Panc1 (cell line): ENCODE measurements around the gene PTPRK. TPM values are rescaled to one million over a fixed set of nuclear protein-coding genes. Genes with fewer than 3 reads are reported as not detected.

Experiments used
- ATAC-seq: fragments of 200-7000 bp; cut with Tn5 transposase; 2 replicates; pipeline ENCODE4 v1.9.1; 2020; ENCODE audit warnings: mild to moderate bottlenecking, moderate library complexity
- BruUV-seq: library from RNA; stranded (reverse); fragments of 400-500 nt; replicated peaks from 2 replicates; lab custom pipeline; 2021; lab: Mats Ljungman, UMichigan
- CTCF ChIA-PET: fragments of 300-600 bp; sonication (Branson Sonifier 250); formaldehyde crosslinking; loops from one replicate; lab custom pipeline; 2022; ENCODE audit warnings: antibody characterized with exemption; lab: Charles Lee
- POLR2A ChIA-PET: fragments of 300-600 bp; sonication (Branson Sonifier 250); formaldehyde crosslinking; loops from one replicate; lab custom pipeline; 2022; ENCODE audit warnings: antibody characterized with exemption; lab: Charles Lee
- DNase-seq: peaks from one replicate; pipeline ENCODE4 v3.0.0-alpha.2; 2010; ENCODE audit warnings: low read depth, low spot score
- H3K27ac ChIP-seq: 2 replicates; pipeline ENCODE4 v1.5.1; 2011; ENCODE audit warnings: mild to moderate bottlenecking, low read length, inconsistent platforms
- H3K27me3 ChIP-seq: fragments of 200-500 bp; sonication (Bioruptor generic); 2 replicates; pipeline ENCODE4 v1.6.0; 2014; ENCODE audit warnings: low read length, inconsistent platforms; ENCODE audit not compliant: control insufficient read depth, insufficient read depth
- H3K36me3 ChIP-seq: fragments of 200-500 bp; sonication (Bioruptor generic); 2 replicates; pipeline ENCODE4 v1.5.1; 2014; ENCODE audit warnings: inconsistent platforms, mild to moderate bottlenecking, low read length, moderate library complexity; ENCODE audit not compliant: control insufficient read depth, insufficient read depth
- H3K4me1 ChIP-seq: 2 replicates; pipeline ENCODE4 v1.5.1; 2011; ENCODE audit warnings: inconsistent platforms, mild to moderate bottlenecking, low read length, moderate library complexity; ENCODE audit not compliant: control insufficient read depth, insufficient read depth
- H3K4me3 ChIP-seq, 2 experiments: 2 replicates each; pipeline ENCODE4 v1.5.1; 2011 to 2012; ENCODE audit warnings: low read depth in 2 of 2, low read length in 2 of 2, mild to moderate bottlenecking in 2 of 2, inconsistent platforms in 1 of 2, moderate library complexity in 1 of 2
- H3K9me3 ChIP-seq: fragments of 200-500 bp; sonication (Bioruptor generic); 2 replicates; pipeline ENCODE4 v1.5.1; 2014; ENCODE audit warnings: low read depth, mild to moderate bottlenecking, inconsistent platforms, low read length, moderate library complexity; ENCODE audit not compliant: control insufficient read depth, insufficient read depth
- SIN3A ChIP-seq: IDR thresholded peaks from 2 replicates; pipeline ENCODE4 v1.6.1; 2012; ENCODE audit warnings: low read depth, mild to moderate bottlenecking, low read length, moderate library complexity, borderline replicate concordance; ENCODE audit not compliant: insufficient read depth
- TCF7L2 ChIP-seq: IDR thresholded peaks from 2 replicates; pipeline ENCODE4 v1.6.1; 2011; ENCODE audit warnings: mild to moderate bottlenecking, low read depth, low read length, inconsistent platforms
- in situ Hi-C: cut with HindIII; loops from 2 replicates; pipeline ENCODE4 v1.10.0; 2016; ENCODE audit warnings: low sequenced_read_pairs, low pct_unique_long_range_greater_than_20kb
- intact Hi-C: fragments of 100-400 bp; cut with micrococcal nuclease; formaldehyde crosslinking; loops from one replicate; pipeline ENCODE4 v1.10.0; 2022; ENCODE audit not compliant: unreplicated experiment
- total RNA-seq: library from RNA; stranded (reverse); gene quantifications from one replicate; pipeline ENCODE4 v1.2.1, GENCODE V29; 2021; ENCODE audit not compliant: unreplicated experiment
- TF ChIP-seq, protein P1 (sequence below), 2 experiments: IDR thresholded peaks; 2 replicates each; pipeline ENCODE4 v1.6.1; 2011 to 2012; ENCODE audit warnings: low read depth in 2 of 2, control low read depth in 1 of 2, low read length in 1 of 2, mild to moderate bottlenecking in 1 of 2, moderate library complexity in 1 of 2; ENCODE audit not compliant: insufficient read depth in 1 of 2
- TF ChIP-seq, protein P2 (sequence below): fragments of 450-650 bp; IDR thresholded peaks from 2 replicates; pipeline ENCODE4 v1.5.1; 2017; ENCODE audit warnings: mild to moderate bottlenecking

Gene PTPRK
- total RNA-seq, 1 experiment from 2014 or later: 61.8 TPM

DNA sequence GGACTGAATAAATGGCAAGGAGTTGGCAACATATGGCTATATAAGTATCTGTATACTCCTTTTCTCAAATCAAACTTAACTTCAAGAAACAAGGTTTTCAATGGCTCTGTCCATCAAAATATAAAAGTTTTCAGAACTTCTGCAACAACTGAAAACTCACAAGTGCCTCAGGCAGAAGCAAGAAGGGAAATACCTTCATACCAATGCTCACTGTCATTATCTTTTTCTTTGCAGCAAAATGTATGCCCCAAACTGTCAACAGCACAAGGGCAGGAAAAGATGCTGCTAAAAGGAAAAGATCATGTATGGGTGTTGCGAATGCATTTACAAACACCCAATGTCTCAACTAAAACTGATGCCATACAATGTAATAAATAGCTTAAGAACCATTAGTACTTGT lies 45.9 kb downstream of the PTPRK start:
- CTCF ChIA-PET: no interaction called here
- Histone ChIP-seq H3K9me3 (no peaks in the 10 kb centered on the region), H3K4me1 (peaks cover 14% of the 10 kb centered on the region), H3K36me3 (no peaks in the 10 kb centered on the region), H3K27me3 (no peaks in the 10 kb centered on the region), H3K4me3 (no peak overlapping the region), H3K27ac (no peak overlapping the region)
- intact Hi-C loops: no loop called here
- DNase-seq: no peak
- POLR2A ChIA-PET: no interaction called here
- TF ChIP-seq, protein P1, sequence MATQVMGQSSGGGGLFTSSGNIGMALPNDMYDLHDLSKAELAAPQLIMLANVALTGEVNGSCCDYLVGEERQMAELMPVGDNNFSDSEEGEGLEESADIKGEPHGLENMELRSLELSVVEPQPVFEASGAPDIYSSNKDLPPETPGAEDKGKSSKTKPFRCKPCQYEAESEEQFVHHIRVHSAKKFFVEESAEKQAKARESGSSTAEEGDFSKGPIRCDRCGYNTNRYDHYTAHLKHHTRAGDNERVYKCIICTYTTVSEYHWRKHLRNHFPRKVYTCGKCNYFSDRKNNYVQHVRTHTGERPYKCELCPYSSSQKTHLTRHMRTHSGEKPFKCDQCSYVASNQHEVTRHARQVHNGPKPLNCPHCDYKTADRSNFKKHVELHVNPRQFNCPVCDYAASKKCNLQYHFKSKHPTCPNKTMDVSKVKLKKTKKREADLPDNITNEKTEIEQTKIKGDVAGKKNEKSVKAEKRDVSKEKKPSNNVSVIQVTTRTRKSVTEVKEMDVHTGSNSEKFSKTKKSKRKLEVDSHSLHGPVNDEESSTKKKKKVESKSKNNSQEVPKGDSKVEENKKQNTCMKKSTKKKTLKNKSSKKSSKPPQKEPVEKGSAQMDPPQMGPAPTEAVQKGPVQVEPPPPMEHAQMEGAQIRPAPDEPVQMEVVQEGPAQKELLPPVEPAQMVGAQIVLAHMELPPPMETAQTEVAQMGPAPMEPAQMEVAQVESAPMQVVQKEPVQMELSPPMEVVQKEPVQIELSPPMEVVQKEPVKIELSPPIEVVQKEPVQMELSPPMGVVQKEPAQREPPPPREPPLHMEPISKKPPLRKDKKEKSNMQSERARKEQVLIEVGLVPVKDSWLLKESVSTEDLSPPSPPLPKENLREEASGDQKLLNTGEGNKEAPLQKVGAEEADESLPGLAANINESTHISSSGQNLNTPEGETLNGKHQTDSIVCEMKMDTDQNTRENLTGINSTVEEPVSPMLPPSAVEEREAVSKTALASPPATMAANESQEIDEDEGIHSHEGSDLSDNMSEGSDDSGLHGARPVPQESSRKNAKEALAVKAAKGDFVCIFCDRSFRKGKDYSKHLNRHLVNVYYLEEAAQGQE (IDR thresholded peaks at IDR 0.05; ENCODE audit: insufficient read depth in 1 of 2, low read depth in 2 of 2, low read length in 1 of 2): no peak
- TF ChIP-seq TCF7L2: no peak
- no peak for TF ChIP-seq SIN3A
- TF ChIP-seq, protein P2, sequence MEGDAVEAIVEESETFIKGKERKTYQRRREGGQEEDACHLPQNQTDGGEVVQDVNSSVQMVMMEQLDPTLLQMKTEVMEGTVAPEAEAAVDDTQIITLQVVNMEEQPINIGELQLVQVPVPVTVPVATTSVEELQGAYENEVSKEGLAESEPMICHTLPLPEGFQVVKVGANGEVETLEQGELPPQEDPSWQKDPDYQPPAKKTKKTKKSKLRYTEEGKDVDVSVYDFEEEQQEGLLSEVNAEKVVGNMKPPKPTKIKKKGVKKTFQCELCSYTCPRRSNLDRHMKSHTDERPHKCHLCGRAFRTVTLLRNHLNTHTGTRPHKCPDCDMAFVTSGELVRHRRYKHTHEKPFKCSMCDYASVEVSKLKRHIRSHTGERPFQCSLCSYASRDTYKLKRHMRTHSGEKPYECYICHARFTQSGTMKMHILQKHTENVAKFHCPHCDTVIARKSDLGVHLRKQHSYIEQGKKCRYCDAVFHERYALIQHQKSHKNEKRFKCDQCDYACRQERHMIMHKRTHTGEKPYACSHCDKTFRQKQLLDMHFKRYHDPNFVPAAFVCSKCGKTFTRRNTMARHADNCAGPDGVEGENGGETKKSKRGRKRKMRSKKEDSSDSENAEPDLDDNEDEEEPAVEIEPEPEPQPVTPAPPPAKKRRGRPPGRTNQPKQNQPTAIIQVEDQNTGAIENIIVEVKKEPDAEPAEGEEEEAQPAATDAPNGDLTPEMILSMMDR: no peak
- in situ Hi-C loops: no loop called here
- ATAC-seq: 0 out of 2 replicates have a peak, but pooled peaks have one; percentile 34
- no TSS peak for BruUV-seq

DNA sequence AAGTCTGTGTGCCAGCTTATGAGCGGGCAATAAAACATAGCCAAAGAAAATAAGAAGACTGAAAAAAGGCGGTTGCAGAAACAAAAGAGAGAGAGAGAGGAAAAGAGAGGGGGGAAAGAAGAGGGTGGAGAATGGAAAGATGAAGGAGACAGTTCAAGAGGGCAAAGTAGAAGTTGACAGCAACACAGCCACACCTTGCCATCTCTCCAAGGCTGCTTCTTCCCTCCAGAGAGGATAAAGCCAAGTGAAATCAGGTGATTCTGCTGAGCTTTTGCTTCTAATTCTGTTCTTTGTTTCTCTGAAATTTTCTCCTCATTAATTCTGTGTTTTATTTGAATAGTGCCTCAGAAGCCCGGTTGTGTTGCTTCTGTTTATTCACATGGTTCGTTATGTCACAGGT lies 48.5 kb downstream of the PTPRK start:
- POLR2A ChIA-PET: no interaction called here
- CTCF ChIA-PET: interaction anchor here (0.6 kb wide), 1 partner anchor 189 kb away, joined by 7 read pairs; no protein-coding TSS in a partner anchor
- Histone ChIP-seq H3K27ac (no peak overlapping the region), H3K36me3 (no peaks in the 10 kb centered on the region), H3K4me3 (no peak overlapping the region), H3K27me3 (no peaks in the 10 kb centered on the region), H3K9me3 (no peaks in the 10 kb centered on the region), H3K4me1 (peaks cover 8% of the 10 kb centered on the region)
- no TSS peak for BruUV-seq
- DNase-seq: no peak
- TF ChIP-seq, protein P2: no peak
- in situ Hi-C loops: no loop called here
- intact Hi-C loops: no loop called here
- no peak for ATAC-seq
